Endodermal cell (in vitro differentiated cells): Measurements from ENCODE around the gene SNX19. TPM values are rescaled to one million over a fixed set of nuclear protein-coding genes. Genes with fewer than 3 reads are reported as not detected.
A peak's percentile ranks its signal among the peaks of the same experiment; 100 is the strongest.

Experiments
- DNase-seq: peaks from one replicate; pipeline ENCODE4 v3.0.0-alpha.2; 2017
- H3K27ac ChIP-seq: 2 replicates; pipeline ENCODE4 v1.5.1; 2013; ENCODE audit warnings: mild to moderate bottlenecking, low read depth, low read length, moderate library complexity
- H3K27me3 ChIP-seq: 2 replicates; pipeline ENCODE4 v1.6.1; 2013; ENCODE audit warnings: mild to moderate bottlenecking, low read length, moderate library complexity; ENCODE audit not compliant: insufficient read depth, control insufficient read depth, poor library complexity, severe bottlenecking
- H3K36me3 ChIP-seq: 2 replicates; pipeline ENCODE4 v1.7.0; 2013; ENCODE audit warnings: mild to moderate bottlenecking, low read length, moderate library complexity; ENCODE audit not compliant: control insufficient read depth, insufficient read depth
- H3K4me1 ChIP-seq: one replicate; pipeline ENCODE4 v1.7.0; 2013; ENCODE audit warnings: low read length; ENCODE audit not compliant: control insufficient read depth, insufficient read depth
- H3K4me3 ChIP-seq: 2 replicates; pipeline ENCODE4 v1.5.1; 2013; ENCODE audit warnings: mild to moderate bottlenecking, low read length, moderate library complexity
- H3K9ac ChIP-seq: 2 replicates; pipeline ENCODE4 v1.6.1; 2013; ENCODE audit warnings: mild to moderate bottlenecking, low read length, moderate library complexity; ENCODE audit not compliant: poor library complexity, severe bottlenecking; ENCODE audit errors: extremely low read depth
- H3K9me3 ChIP-seq: 2 replicates; pipeline ENCODE4 v1.6.1; 2013; ENCODE audit warnings: mild to moderate bottlenecking, low read length, moderate library complexity; ENCODE audit not compliant: control insufficient read depth
- H3K27ac Mint-ChIP-seq: 2 replicates; pipeline ENCODE4 v1.8.0; 2020; ENCODE audit warnings: mixed read lengths
- H3K27me3 Mint-ChIP-seq: 2 replicates; pipeline ENCODE4 v1.8.0; 2021; ENCODE audit warnings: mild to moderate bottlenecking, mixed read lengths; ENCODE audit not compliant: insufficient read depth
- H3K36me3 Mint-ChIP-seq: 2 replicates; pipeline ENCODE4 v1.8.0; 2020; ENCODE audit warnings: low read depth, mixed read lengths
- H3K4me1 Mint-ChIP-seq: 2 replicates; pipeline ENCODE4 v1.8.0; 2020; ENCODE audit warnings: mixed read lengths
- H3K4me3 Mint-ChIP-seq: 2 replicates; pipeline ENCODE4 v1.8.0; 2020; ENCODE audit warnings: mild to moderate bottlenecking, moderate library complexity, mixed read lengths
- H3K9me3 Mint-ChIP-seq: 2 replicates; pipeline ENCODE4 v1.8.0; 2020; ENCODE audit warnings: mild to moderate bottlenecking, mixed read lengths
- WGBS, 2 experiments: methylation state at CpG; one replicate each; pipeline versions ENCODE4 v1.1.5 to v1.1.7; 2013; ENCODE audit warnings: missing lambda C conversion rate in 2 of 2, mixed read lengths in 1 of 2; ENCODE audit not compliant: insufficient coverage in 1 of 2, insufficient read length in 1 of 2; 5-methylcytosine and 5-hydroxymethylcytosine counted together
- total RNA-seq, 2 donors: library from RNA; stranded (reverse); fragmentation: NEBNext Ultra II Directional in 1 of 2; extraction: Animal tissue kit (Norgen Biotek cat#: 25700) in 1 of 2; gene quantifications; 2 replicates in 1 of 2; 3 replicates in 1 of 2; pipeline ENCODE4 v1.2.1, GENCODE V29; 2021
- TF ChIP-seq, protein P1 (sequence below): fragments of 200-600 bp; sonication (generic); conservative IDR thresholded peaks from 2 replicates; pipeline ENCODE4 v1.5.0; 2021; ENCODE audit warnings: antibody characterized with exemption, mild to moderate bottlenecking

SNX19 gene
- total RNA-seq, 2 donors from 2014 or later: 32.3 to 37.5 TPM

- Mint-ChIP-seq H3K27ac (peak overlapping the region; percentile 44), H3K4me1 (peaks cover 2% of the 10 kb centered on the region), H3K36me3 (peaks cover 15% of the 10 kb centered on the region), H3K9me3 (no peaks in the 10 kb centered on the region), H3K4me3 (peak overlapping the region; percentile 74), H3K27me3 (peaks cover 23% of the 10 kb centered on the region)
- WGBS, 2 experiments: 78 to 96% methylated on average over 7 to 8 of the region's 8 CpGs
- TF ChIP-seq, protein P1, sequence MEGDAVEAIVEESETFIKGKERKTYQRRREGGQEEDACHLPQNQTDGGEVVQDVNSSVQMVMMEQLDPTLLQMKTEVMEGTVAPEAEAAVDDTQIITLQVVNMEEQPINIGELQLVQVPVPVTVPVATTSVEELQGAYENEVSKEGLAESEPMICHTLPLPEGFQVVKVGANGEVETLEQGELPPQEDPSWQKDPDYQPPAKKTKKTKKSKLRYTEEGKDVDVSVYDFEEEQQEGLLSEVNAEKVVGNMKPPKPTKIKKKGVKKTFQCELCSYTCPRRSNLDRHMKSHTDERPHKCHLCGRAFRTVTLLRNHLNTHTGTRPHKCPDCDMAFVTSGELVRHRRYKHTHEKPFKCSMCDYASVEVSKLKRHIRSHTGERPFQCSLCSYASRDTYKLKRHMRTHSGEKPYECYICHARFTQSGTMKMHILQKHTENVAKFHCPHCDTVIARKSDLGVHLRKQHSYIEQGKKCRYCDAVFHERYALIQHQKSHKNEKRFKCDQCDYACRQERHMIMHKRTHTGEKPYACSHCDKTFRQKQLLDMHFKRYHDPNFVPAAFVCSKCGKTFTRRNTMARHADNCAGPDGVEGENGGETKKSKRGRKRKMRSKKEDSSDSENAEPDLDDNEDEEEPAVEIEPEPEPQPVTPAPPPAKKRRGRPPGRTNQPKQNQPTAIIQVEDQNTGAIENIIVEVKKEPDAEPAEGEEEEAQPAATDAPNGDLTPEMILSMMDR: no peak
- Histone ChIP-seq H3K9me3 (no peaks in the 10 kb centered on the region), H3K27me3 (peaks cover 13% of the 10 kb centered on the region), H3K9ac (no peak overlapping the region), H3K4me1 (no peaks in the 10 kb centered on the region), H3K4me3 (peak overlapping the region; percentile 88), H3K27ac (no peak overlapping the region), H3K36me3 (peaks cover 24% of the 10 kb centered on the region)
- DNase-seq: no peak
Measured at GRCh38 chr11:130916910-130917309, 631 bp upstream of the SNX19 start.

DNA sequence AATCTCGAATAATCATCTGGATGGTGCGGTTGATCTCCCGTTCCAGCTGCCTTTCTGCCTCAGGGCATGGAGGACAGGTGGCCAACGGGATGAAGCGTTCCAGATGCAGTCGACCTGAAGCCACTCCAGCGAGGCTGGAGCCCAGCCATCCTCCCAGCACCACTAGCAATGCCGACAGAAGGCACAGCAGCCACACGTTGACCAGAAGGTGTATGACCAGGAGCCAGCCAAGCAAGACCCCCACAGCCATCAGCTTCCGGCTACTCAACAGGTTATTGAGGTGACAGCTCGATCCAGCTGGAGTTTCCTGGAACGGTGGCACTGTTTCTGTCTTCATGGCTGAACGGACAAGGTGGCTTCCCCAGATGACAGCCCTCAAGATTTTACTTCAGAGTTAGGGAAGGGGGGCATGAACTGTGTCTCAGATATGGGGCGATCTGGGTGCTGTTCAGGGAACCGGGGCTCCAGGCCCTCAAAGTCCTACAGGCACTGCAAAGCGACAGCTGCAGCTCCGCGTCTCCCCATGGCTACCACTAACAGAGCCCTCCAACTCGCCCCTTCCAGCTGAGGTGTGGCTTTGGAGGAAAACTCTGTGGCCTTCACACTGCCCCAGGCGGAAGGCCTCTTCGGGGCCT, 559 bp downstream of the SNX19 start:
- Histone ChIP-seq H3K4me3 (peak overlapping the region; percentile 88), H3K27ac (no peak overlapping the region), H3K9me3 (no peaks in the 10 kb centered on the region), H3K4me1 (no peaks in the 10 kb centered on the region), H3K9ac (peak overlapping the region; percentile 68), H3K36me3 (peaks cover 24% of the 10 kb centered on the region), H3K27me3 (peaks cover 13% of the 10 kb centered on the region)
- Mint-ChIP-seq H3K27ac (no peak overlapping the region), H3K9me3 (no peaks in the 10 kb centered on the region), H3K27me3 (peaks cover 19% of the 10 kb centered on the region), H3K4me1 (peaks cover 2% of the 10 kb centered on the region), H3K36me3 (peaks cover 21% of the 10 kb centered on the region), H3K4me3 (peak overlapping the region; percentile 74)
- TF ChIP-seq, protein P1: no peak
- WGBS, 2 experiments: 50 to 56% methylated on average over 9 to 21 of the region's 21 CpGs
- no peak for DNase-seq

DNA sequence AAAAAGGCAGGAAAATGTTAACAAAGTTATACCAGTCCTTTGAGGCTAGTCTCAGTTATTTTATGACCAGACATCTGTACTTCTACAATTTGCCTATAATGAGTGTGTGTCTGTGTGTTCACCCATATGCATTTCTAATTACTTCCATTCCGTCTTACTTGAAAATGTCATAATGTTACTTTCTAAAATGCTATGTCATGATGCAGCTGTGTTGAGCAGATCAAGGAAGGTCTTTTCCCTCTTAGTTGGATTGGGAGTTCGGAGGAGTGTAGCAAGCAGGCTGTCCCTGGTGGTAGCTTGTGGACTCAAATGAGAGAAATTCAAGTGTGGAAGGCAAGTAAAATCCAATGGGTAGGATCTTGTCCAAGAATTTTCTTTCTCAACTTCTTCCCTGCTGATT, 3.0 kb downstream of the SNX19 start:
- TF ChIP-seq, protein P1: peak; percentile 43
- Histone ChIP-seq H3K9me3 (no peaks in the 10 kb centered on the region), H3K9ac (no peak overlapping the region), H3K27me3 (peaks cover 13% of the 10 kb centered on the region), H3K36me3 (peaks cover 44% of the 10 kb centered on the region), H3K27ac (no peak overlapping the region), H3K4me3 (peak overlapping the region; percentile 32), H3K4me1 (no peaks in the 10 kb centered on the region)
- DNase-seq: no peak
- Mint-ChIP-seq H3K4me3 (no peak overlapping the region), H3K27me3 (peaks cover 18% of the 10 kb centered on the region), H3K36me3 (peaks cover 40% of the 10 kb centered on the region), H3K9me3 (no peaks in the 10 kb centered on the region), H3K4me1 (peaks cover 2% of the 10 kb centered on the region), H3K27ac (no peak overlapping the region)
- 100% methylated on average over 1 to 2 of the region's 2 CpGs for WGBS, 2 experiments
